ENCODE results near the gene SIX5.

GRCh38 chr19:45729800-45730290 lies 39.2 kb downstream of the SIX5 start:
- TF ChIP-seq ZNF785 (tag by site-specific recombination; IDR thresholded peaks at IDR 0.05) = no peak
- no peak for TF ChIP-seq ZNF274 (IDR thresholded peaks at IDR 0.05; ENCODE audit: low read length)
- TF ChIP-seq ZNF274 (tag by site-specific recombination; IDR thresholded peaks at IDR 0.05; ENCODE audit: borderline replicate concordance) = no peak
- TF ChIP-seq YY1 (tag by site-specific recombination; IDR thresholded peaks at IDR 0.05) = no peak
- TF ChIP-seq ZNF157 (tag by site-specific recombination; IDR thresholded peaks at IDR 0.05) = no peak
- TF ChIP-seq, protein P1, sequence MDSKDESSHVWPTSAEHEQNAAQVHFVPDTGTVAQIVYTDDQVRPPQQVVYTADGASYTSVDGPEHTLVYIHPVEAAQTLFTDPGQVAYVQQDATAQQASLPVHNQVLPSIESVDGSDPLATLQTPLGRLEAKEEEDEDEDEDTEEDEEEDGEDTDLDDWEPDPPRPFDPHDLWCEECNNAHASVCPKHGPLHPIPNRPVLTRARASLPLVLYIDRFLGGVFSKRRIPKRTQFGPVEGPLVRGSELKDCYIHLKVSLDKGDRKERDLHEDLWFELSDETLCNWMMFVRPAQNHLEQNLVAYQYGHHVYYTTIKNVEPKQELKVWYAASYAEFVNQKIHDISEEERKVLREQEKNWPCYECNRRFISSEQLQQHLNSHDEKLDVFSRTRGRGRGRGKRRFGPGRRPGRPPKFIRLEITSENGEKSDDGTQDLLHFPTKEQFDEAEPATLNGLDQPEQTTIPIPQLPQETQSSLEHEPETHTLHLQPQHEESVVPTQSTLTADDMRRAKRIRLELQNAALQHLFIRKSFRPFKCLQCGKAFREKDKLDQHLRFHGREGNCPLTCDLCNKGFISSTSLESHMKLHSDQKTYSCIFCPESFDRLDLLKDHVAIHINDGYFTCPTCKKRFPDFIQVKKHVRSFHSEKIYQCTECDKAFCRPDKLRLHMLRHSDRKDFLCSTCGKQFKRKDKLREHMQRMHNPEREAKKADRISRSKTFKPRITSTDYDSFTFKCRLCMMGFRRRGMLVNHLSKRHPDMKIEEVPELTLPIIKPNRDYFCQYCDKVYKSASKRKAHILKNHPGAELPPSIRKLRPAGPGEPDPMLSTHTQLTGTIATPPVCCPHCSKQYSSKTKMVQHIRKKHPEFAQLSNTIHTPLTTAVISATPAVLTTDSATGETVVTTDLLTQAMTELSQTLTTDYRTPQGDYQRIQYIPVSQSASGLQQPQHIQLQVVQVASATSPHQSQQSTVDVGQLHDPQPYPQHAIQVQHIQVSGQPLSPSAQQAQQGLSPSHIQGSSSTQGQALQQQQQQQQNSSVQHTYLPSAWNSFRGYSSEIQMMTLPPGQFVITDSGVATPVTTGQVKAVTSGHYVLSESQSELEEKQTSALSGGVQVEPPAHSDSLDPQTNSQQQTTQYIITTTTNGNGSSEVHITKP (tag by site-specific recombination; IDR thresholded peaks at IDR 0.05) = peak; percentile 89
- TF ChIP-seq, protein P2, sequence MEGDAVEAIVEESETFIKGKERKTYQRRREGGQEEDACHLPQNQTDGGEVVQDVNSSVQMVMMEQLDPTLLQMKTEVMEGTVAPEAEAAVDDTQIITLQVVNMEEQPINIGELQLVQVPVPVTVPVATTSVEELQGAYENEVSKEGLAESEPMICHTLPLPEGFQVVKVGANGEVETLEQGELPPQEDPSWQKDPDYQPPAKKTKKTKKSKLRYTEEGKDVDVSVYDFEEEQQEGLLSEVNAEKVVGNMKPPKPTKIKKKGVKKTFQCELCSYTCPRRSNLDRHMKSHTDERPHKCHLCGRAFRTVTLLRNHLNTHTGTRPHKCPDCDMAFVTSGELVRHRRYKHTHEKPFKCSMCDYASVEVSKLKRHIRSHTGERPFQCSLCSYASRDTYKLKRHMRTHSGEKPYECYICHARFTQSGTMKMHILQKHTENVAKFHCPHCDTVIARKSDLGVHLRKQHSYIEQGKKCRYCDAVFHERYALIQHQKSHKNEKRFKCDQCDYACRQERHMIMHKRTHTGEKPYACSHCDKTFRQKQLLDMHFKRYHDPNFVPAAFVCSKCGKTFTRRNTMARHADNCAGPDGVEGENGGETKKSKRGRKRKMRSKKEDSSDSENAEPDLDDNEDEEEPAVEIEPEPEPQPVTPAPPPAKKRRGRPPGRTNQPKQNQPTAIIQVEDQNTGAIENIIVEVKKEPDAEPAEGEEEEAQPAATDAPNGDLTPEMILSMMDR (tag by site-specific recombination; IDR thresholded peaks at IDR 0.05) = no peak
- TF ChIP-seq SALL2 (tag by site-specific recombination; IDR thresholded peaks at IDR 0.05; ENCODE audit: borderline replicate concordance) = no peak
- TF ChIP-seq PBX3 (CRISPR knock-in tag; IDR thresholded peaks at IDR 0.05) = no peak
- no peak for TF ChIP-seq ZBTB21 (tag by site-specific recombination; IDR thresholded peaks at IDR 0.05)
